Sigmoid colon (tissue), 3 donors: ENCODE measurements around the gene PDS5B.

Source experiments
- CTCF ChIP-seq, 4 experiments: fragments of 450-650 bp in 3 of 4; fragments of 200-600 bp in 1 of 4; IDR thresholded peaks; one replicate each; pipeline ENCODE4 v1.5.1; 2016 to 2019; ENCODE audit warnings: antibody characterized with exemption in 4 of 4, mild to moderate bottlenecking in 3 of 4, moderate library complexity in 2 of 4
- POLR2A ChIP-seq, 2 donors: fragments of 450-650 bp; IDR thresholded peaks; one replicate each; pipeline ENCODE4 v1.6.1; 2016; ENCODE audit warnings: antibody characterized with exemption in 2 of 2, mild to moderate bottlenecking in 2 of 2, moderate library complexity in 2 of 2

DNA sequence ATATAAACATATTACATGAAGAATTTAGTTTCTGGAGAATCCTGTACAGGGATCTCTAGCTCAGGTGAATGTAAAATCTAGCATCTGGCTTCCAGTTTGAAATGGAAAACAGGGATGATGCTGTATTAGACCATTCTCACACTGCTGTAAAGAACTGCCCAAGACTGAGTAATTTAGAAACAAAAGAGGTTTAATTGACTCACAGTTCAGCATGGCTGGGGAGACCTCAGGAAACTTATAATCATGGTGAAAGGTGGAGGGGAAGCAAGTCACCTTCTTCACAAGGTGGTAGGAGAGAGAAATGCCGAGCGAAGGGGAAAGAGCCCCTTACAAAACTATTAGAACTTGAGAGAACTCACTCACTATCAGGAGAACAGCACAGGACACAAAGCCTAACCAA lies 30.6 kb upstream of the PDS5B start:
- TF ChIP-seq CTCF (IDR thresholded peaks at IDR 0.05) (no peak), POLR2A (IDR thresholded peaks at IDR 0.05) (no peak)
